Adrenal gland (tissue), 5 donors: ENCODE measurements around the gene MYLK.

Experiments
- POLR2A ChIP-seq, 2 donors: fragments of 450-650 bp; IDR thresholded peaks; one replicate each; pipeline ENCODE4 v1.6.1; 2017; ENCODE audit warnings: antibody characterized with exemption in 2 of 2, mild to moderate bottlenecking in 2 of 2, moderate library complexity in 1 of 2
- TF ChIP-seq, protein P1 (sequence below), 6 experiments: fragments of 450-650 bp in 4 of 6; fragments of 200-600 bp in 2 of 6; sonication (generic) in 1 of 6; IDR thresholded peaks; 1 replicate in 5 of 6; 2 replicates in 1 of 6; pipeline versions ENCODE4 v1.5.1 to v1.8.0; 2016 to 2021; ENCODE audit warnings: antibody characterized with exemption in 6 of 6, mild to moderate bottlenecking in 2 of 6, moderate library complexity in 1 of 6
- donor health status: DM: no; HTN: no; CAD: no.

DNA sequence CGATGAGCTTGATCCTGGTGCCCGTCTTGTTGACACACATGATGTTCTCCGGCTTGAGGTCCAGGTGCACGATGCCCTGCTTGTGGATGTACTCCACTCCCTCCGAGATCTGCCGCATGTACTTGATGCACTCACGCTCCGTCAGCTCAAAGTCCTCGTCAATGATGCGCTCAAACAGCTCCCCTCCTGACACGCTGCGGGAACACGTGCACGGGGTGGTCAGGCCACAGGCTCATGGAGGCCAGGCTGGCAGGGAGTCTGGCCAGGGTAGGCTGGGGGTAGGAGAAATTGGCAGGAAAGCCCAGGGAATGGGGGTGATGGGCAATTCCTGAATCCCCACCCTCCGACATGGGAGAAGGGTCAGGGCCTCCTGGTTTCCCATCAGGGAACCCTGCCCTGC lies 243.8 kb downstream of the MYLK start:
- TF ChIP-seq, protein P1, sequence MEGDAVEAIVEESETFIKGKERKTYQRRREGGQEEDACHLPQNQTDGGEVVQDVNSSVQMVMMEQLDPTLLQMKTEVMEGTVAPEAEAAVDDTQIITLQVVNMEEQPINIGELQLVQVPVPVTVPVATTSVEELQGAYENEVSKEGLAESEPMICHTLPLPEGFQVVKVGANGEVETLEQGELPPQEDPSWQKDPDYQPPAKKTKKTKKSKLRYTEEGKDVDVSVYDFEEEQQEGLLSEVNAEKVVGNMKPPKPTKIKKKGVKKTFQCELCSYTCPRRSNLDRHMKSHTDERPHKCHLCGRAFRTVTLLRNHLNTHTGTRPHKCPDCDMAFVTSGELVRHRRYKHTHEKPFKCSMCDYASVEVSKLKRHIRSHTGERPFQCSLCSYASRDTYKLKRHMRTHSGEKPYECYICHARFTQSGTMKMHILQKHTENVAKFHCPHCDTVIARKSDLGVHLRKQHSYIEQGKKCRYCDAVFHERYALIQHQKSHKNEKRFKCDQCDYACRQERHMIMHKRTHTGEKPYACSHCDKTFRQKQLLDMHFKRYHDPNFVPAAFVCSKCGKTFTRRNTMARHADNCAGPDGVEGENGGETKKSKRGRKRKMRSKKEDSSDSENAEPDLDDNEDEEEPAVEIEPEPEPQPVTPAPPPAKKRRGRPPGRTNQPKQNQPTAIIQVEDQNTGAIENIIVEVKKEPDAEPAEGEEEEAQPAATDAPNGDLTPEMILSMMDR (IDR thresholded peaks at IDR 0.05) = no peak
- no peak for TF ChIP-seq POLR2A (IDR thresholded peaks at IDR 0.05)
